K562 (cell line): ENCODE measurements around the gene ZNF768. TPM values are rescaled to one million over a fixed set of nuclear protein-coding genes. Genes with fewer than 3 reads are reported as not detected.

ENCODE experiments used
- ATAC-seq: fragments of 200-7000 bp; cut with Tn5 transposase; 3 replicates; pipeline ENCODE4 v1.9.1; 2020; ENCODE audit warnings: moderate library complexity
- BruUV-seq: library from RNA; stranded (reverse); fragments of 400-500 nt; replicated peaks from 2 replicates; lab custom pipeline; 2021; lab: Mats Ljungman, UMichigan
- CTCF ChIA-PET: fragments of 300-600 bp; formaldehyde crosslinking; extraction: SDS; loops from one replicate; lab custom pipeline; 2021; ENCODE audit warnings: low intra/inter-chr PET ratio; lab: Yijun Ruan, JAX
- POLR2A ChIA-PET: fragments of 300-600, 350-650 bp; sonication (Branson Sonifier 250); formaldehyde crosslinking; extraction: SDS; loops from one replicate; lab custom pipeline; 2021; ENCODE audit warnings: antibody characterized with exemption, inconsistent platforms; lab: Yijun Ruan, JAX
- DNase-seq, 4 experiments: peaks; one replicate each; pipeline versions ENCODE4 v3.0.0 to v3.0.0-alpha.2; 2011 to 2018; ENCODE audit warnings: low spot score in 3 of 4, mixed read lengths in 3 of 4; ENCODE audit errors: extremely low read depth in 1 of 4
- FAIRE-seq: peaks from 2 replicates; lab custom pipeline; 2011; peaks lifted over from hg19 to GRCh38; lab: Jason Lieb, UNC
- H2AFZ ChIP-seq: 2 replicates; pipeline ENCODE4 v1.6.0; 2011; ENCODE audit warnings: low read depth, low read length, control low read depth, inconsistent platforms
- H3K27ac ChIP-seq: fragments of 200-600 bp; 3 replicates; pipeline ENCODE4 v1.8.0; 2011; ENCODE audit warnings: low read depth, mild to moderate bottlenecking, control low read depth, inconsistent platforms, low read length, moderate library complexity, mixed read lengths; ENCODE audit errors: extremely low read depth
- H3K27me3 ChIP-seq, 2 experiments: fragments of 300-600 bp in 1 of 2; 2 replicates in 1 of 2; 3 replicates in 1 of 2; pipeline versions ENCODE4 v1.6.0 to v1.8.0; 2011; ENCODE audit warnings: inconsistent platforms in 2 of 2, low read length in 2 of 2, mild to moderate bottlenecking in 1 of 2, mixed read lengths in 1 of 2, moderate library complexity in 1 of 2; ENCODE audit not compliant: control insufficient read depth in 2 of 2, insufficient read depth in 2 of 2
- H3K36me3 ChIP-seq: fragments of 300-600 bp; 3 replicates; pipeline ENCODE4 v1.8.0; 2011; ENCODE audit warnings: mild to moderate bottlenecking, low read length, inconsistent platforms; ENCODE audit not compliant: control insufficient read depth, insufficient read depth
- H3K4me1 ChIP-seq, 2 experiments: fragments of 200-600 bp in 1 of 2; replicated peaks in 1 of 2; 2 replicates in 1 of 2; 3 replicates in 1 of 2; pipeline versions ENCODE4 v1.5.1 to v1.8.0; 2011; ENCODE audit warnings: inconsistent platforms in 2 of 2, low read length in 2 of 2, mild to moderate bottlenecking in 1 of 2, mixed read lengths in 1 of 2, moderate library complexity in 1 of 2; ENCODE audit not compliant: control insufficient read depth in 2 of 2, insufficient read depth in 2 of 2
- H3K4me2 ChIP-seq: 2 replicates; pipeline ENCODE4 v1.6.1; 2011; ENCODE audit warnings: low read length, control low read depth, inconsistent platforms, mixed read lengths; ENCODE audit not compliant: insufficient read depth
- H3K4me3 ChIP-seq: fragments of 200-600 bp; sonication (generic), shearing (Covaris generic); 2 replicates; pipeline ENCODE4 v1.5.1; 2016; ENCODE audit warnings: control low read depth, inconsistent platforms
- H3K79me2 ChIP-seq: fragments of 200-600 bp; 3 replicates; pipeline ENCODE4 v1.8.0; 2011; ENCODE audit warnings: low read length, inconsistent platforms; ENCODE audit not compliant: control insufficient read depth, insufficient read depth
- H3K9ac ChIP-seq, 2 experiments: 2 replicates each; pipeline versions ENCODE4 v1.6.0 to v1.6.1; 2011; ENCODE audit warnings: low read depth in 2 of 2, low read length in 2 of 2, control low read depth in 1 of 2, inconsistent platforms in 1 of 2, mild to moderate bottlenecking in 1 of 2, mixed read lengths in 1 of 2; ENCODE audit not compliant: insufficient read depth in 1 of 2
- H3K9me1 ChIP-seq: one replicate; pipeline ENCODE4 v1.6.0; 2011; ENCODE audit warnings: inconsistent platforms, mild to moderate bottlenecking, low read length, moderate library complexity; ENCODE audit not compliant: control insufficient read depth, insufficient read depth
- H3K9me3 ChIP-seq: replicated peaks from 2 replicates; pipeline ENCODE4 v1.5.1; 2011; ENCODE audit warnings: low read depth, low read length, inconsistent platforms; ENCODE audit not compliant: control insufficient read depth, insufficient read depth
- H4K20me1 ChIP-seq: replicated peaks from 2 replicates; pipeline ENCODE4 v1.6.1; 2011; ENCODE audit warnings: low read length, inconsistent platforms, mixed read lengths; ENCODE audit not compliant: control insufficient read depth, insufficient read depth
- E4F1 ChIP-seq: fragments of 250-450 bp; sonication (Bioruptor Pico); IDR thresholded peaks from 2 replicates; pipeline ENCODE4 v1.5.0; 2021; ENCODE audit warnings: mild to moderate bottlenecking, borderline replicate concordance
- GATA2 ChIP-seq: sonication (generic); formaldehyde crosslinking; IDR thresholded peaks from 2 replicates; pipeline ENCODE4 v1.4.0; 2020; ENCODE audit warnings: mild to moderate bottlenecking, missing genetic modification reagents
- PKNOX1 ChIP-seq: fragments of 450-650 bp; IDR thresholded peaks from 2 replicates; pipeline ENCODE4 v1.6.1; 2016
- WGBS: fragments of 100-300 bp; shearing (Covaris generic); methylation state at CpG from one replicate; pipeline ENCODE4 v1.1.6; 2016; ENCODE audit warnings: low coverage, mixed read lengths; ENCODE audit not compliant: insufficient coverage; ENCODE audit errors: missing lambda C conversion rate; 5-methylcytosine and 5-hydroxymethylcytosine counted together
- in situ Hi-C: fragments of 300-500 bp; cut with MboI; formaldehyde crosslinking; loops from 4 replicates; pipeline ENCODE4 v1.15.0; 2018; ENCODE audit warnings: inconsistent platforms, mixed read lengths
- intact Hi-C: fragments of 100-400 bp; cut with micrococcal nuclease; formaldehyde crosslinking; loops from 2 replicates; pipeline ENCODE4 v1.14.2; 2022
- polyA plus RNA-seq, 8 experiments: library from polyadenylated mRNA; depleted of rRNA in 4 of 8; stranded (reverse) in 5 of 8; unstranded in 3 of 8; fragments of >200 nt; fragmentation: Nextera tagmentation in 2 of 8; fragmentation: Illumina TruSeq in 1 of 8; extraction: Ambion mirVana in 2 of 8; extraction: Trizol in 1 of 8; gene quantifications; 2 replicates each; pipeline versions ENCODE4 v1.2.1 to v1.2.3, GENCODE V29; 2011 to 2014; ENCODE audit warnings: inconsistent platforms in 1 of 8, missing spikeins in 1 of 8
- total RNA-seq, 7 experiments: library from RNA; depleted of rRNA in 6 of 7; stranded (reverse); fragments of >200 nt in 6 of 7; fragmentation: Illumina TruSeq in 2 of 7; extraction: Trizol in 2 of 7; gene quantifications; 2 replicates each; pipeline versions ENCODE4 v1.2.1 to v1.2.3, GENCODE V29; 2011 to 2021; ENCODE audit warnings: low replicate concordance in 1 of 7

The ZNF768 gene
- total and polyA plus RNA-seq, 9 of the 15 experiments (the other 6 are each of a cell fraction or from before 2014, with no cell fraction given): 0.13 to 50.7 (median 26.9) TPM

- H3K27me3 ChIP-seq: no peaks in the 10 kb centered on the region
- no peak overlapping the region for H3K4me3 ChIP-seq
- BruUV-seq: no TSS peak
- H2AFZ ChIP-seq: no peak overlapping the region
- H3K9ac ChIP-seq: no peak overlapping the region
- ChIA-PET CTCF (no interaction called here), POLR2A (interaction anchor here (1.0 to 2.6 kb wide), 7 partner anchors 10 to 60 kb away, joined by 3 to 9 read pairs (median 5); partner anchors contain the start of gene ZNF747)
- H3K4me1 ChIP-seq: peaks cover 26 to 38% of the 10 kb centered on the region in 2 experiments; a peak in 4 of 5 replicates
- 68% methylated on average over 3 of the region's 3 CpGs for WGBS
- DNase-seq: no peak
- no peak for ATAC-seq
- H3K9me1 ChIP-seq: no peaks in the 10 kb centered on the region
- TF ChIP-seq GATA2 (CRISPR knock-in tag) (0 out of 2 replicates have a peak, but pooled peaks have one; percentile 37), PKNOX1 (peak; percentile 33; the same call in 1 of the 2 replicates), E4F1 (CRISPR knock-in tag) (no peak)
- FAIRE-seq: no peak
- no peak overlapping the region for H3K27ac ChIP-seq
- H3K4me2 ChIP-seq: no peak overlapping the region
- intact Hi-C loops: no loop called here
- H3K9me3 ChIP-seq: no peaks in the 10 kb centered on the region; the same call in 1 of the 2 replicates
- in situ Hi-C loops: no loop called here
- peaks cover 18% of the 10 kb centered on the region for H3K79me2 ChIP-seq
- peaks cover 28% of the 10 kb centered on the region; the same call in 2 of the 3 replicates for H3K36me3 ChIP-seq
- peaks cover 5% of the 10 kb centered on the region; the same call in 1 of the 2 replicates for H4K20me1 ChIP-seq
Observed at GRCh38 chr16:30551781-30552180, 25.4 kb upstream of the ZNF768 start.
